Heart left ventricle (tissue), 16 donors: Measurements from ENCODE around the gene MN1. TPM values are rescaled to one million over a fixed set of nuclear protein-coding genes. Genes with fewer than 3 reads are reported as not detected.

Experiments
- ATAC-seq, 4 donors: fragments of 200-7000 bp; cut with Tn5 transposase; one replicate each; pipeline ENCODE4 v1.9.1; 2020 to 2022; ENCODE audit warnings: moderate library complexity in 4 of 4, mild to moderate bottlenecking in 3 of 4, moderate number of reproducible peaks in 1 of 4
- DNase-seq, 5 donors: peaks; one replicate each; pipeline ENCODE4 v3.0.0-alpha.2; 2020
- H3K27ac ChIP-seq, 12 donors: fragments of 200-600 bp; sonication (generic) in 4 of 12; one replicate each; pipeline versions ENCODE4 v1.5.0 to v1.8.0; 2016 to 2022; ENCODE audit warnings: mild to moderate bottlenecking in 2 of 12
- H3K27me3 ChIP-seq, 9 donors: fragments of 200-600 bp; sonication (generic) in 2 of 9; one replicate each; pipeline versions ENCODE4 v1.5.1 to v1.8.0; 2016 to 2022; ENCODE audit warnings: mild to moderate bottlenecking in 3 of 9
- H3K36me3 ChIP-seq, 9 donors: fragments of 200-600 bp; sonication (generic) in 2 of 9; one replicate each; pipeline versions ENCODE4 v1.5.0 to v1.8.0; 2018 to 2022; ENCODE audit warnings: mild to moderate bottlenecking in 2 of 9
- H3K4me1 ChIP-seq, 12 donors: fragments of 200-600 bp; sonication (generic) in 4 of 12; one replicate each; pipeline versions ENCODE4 v1.5.0 to v1.8.0; 2016 to 2022; ENCODE audit warnings: mild to moderate bottlenecking in 3 of 12
- H3K4me3 ChIP-seq, 12 donors: fragments of 200-600 bp; sonication (generic) in 4 of 12; one replicate each; pipeline versions ENCODE4 v1.5.0 to v1.8.0; 2017 to 2022; ENCODE audit warnings: mild to moderate bottlenecking in 9 of 12, moderate library complexity in 4 of 12
- H3K9me3 ChIP-seq, 12 donors: fragments of 200-600 bp; sonication (generic) in 4 of 12; one replicate each; pipeline versions ENCODE4 v1.5.0 to v1.8.0; 2016 to 2022; ENCODE audit warnings: mild to moderate bottlenecking in 1 of 12
- POLR2A ChIP-seq, 2 donors: fragments of 450-650 bp; IDR thresholded peaks; one replicate each; pipeline ENCODE4 v1.6.1; 2017; ENCODE audit warnings: antibody characterized with exemption in 2 of 2, mild to moderate bottlenecking in 2 of 2, moderate library complexity in 2 of 2
- WGBS, 4 donors: extraction: QIAGEN DNeasy Blood & Tissue Kit in 2 of 4; methylation state at CpG; one replicate each; pipeline versions ENCODE4 v1.1.5 to v1.1.7; 2013 to 2018; 5-methylcytosine and 5-hydroxymethylcytosine counted together
- intact Hi-C, 10 donors: fragments of 100-400 bp; cut with DNase I; formaldehyde crosslinking; loops; one replicate each; pipeline versions ENCODE4 v1.11.1 to v1.14.2; 2022
- polyA plus RNA-seq, 2 donors: library from polyadenylated mRNA; stranded (reverse); fragments of 200-250 nt; gene quantifications; one replicate each; pipeline ENCODE4 v1.2.3, GENCODE V29; 2013
- total RNA-seq, 9 donors: library from RNA; depleted of rRNA in 2 of 9; stranded (reverse); fragments of >200 nt in 2 of 9; fragmentation: NEBNext Ultra II Directional in 3 of 9; extraction: Animal tissue kit (Norgen Biotek cat#: 25700) in 3 of 9; gene quantifications; one replicate each; pipeline versions ENCODE4 v1.1.0 to v1.2.4, GENCODE V29; 2016 to 2023
- TF ChIP-seq, protein P1 (sequence below), 12 donors: fragments of 200-600 bp; sonication (generic) in 4 of 12; IDR thresholded peaks; one replicate each; pipeline versions ENCODE4 v1.5.0 to v1.8.0; 2018 to 2022; ENCODE audit warnings: antibody characterized with exemption in 12 of 12, mild to moderate bottlenecking in 5 of 12
- donor health status: ischemic (EF 13 %, LVEDD 7.1; RV severe dilation, severe dysfunction).
- donor health status: healthy with polysubstance abuse.
- donor health status: DM: no; HTN: yes; CAD: no.
- donor health status: DM: no; HTN: no; CAD: no.
- donor health status: ischemic (EF 25% LVEDD 6.9; RV normal size, moderate dysfunction).
- donor health status: ischemic (EF 25% LVEDD 5.7; RV mildly dilated, moderate dysfunction).
- donor health status: healthy.
- donor health status: DM: yes; HTN: yes; CAD: no.
- donor health status: ischemic (EF 35%, LVEDD 5.7; RV mildly dilated, moderate dysfunction).
- donor health status: nonischemic (EF 11% LVEDD 7.7; RV severe dilation, severe dysfunction).
- donor health status: DM: yes; HTN: yes; CAD: no.
- donor health status: PGD.
- donor health status: ischemic (EF 29% LVEDD 5.4; RV normal size, mild dysfunction).
- donor health status: nonischemic (EF 23%, LVEDD 6.1; RV moderate dilation, normal function).

Gene MN1
- total and polyA plus RNA-seq, 11 donors = 1.7 to 10.3 (median 4.9) TPM

DNA sequence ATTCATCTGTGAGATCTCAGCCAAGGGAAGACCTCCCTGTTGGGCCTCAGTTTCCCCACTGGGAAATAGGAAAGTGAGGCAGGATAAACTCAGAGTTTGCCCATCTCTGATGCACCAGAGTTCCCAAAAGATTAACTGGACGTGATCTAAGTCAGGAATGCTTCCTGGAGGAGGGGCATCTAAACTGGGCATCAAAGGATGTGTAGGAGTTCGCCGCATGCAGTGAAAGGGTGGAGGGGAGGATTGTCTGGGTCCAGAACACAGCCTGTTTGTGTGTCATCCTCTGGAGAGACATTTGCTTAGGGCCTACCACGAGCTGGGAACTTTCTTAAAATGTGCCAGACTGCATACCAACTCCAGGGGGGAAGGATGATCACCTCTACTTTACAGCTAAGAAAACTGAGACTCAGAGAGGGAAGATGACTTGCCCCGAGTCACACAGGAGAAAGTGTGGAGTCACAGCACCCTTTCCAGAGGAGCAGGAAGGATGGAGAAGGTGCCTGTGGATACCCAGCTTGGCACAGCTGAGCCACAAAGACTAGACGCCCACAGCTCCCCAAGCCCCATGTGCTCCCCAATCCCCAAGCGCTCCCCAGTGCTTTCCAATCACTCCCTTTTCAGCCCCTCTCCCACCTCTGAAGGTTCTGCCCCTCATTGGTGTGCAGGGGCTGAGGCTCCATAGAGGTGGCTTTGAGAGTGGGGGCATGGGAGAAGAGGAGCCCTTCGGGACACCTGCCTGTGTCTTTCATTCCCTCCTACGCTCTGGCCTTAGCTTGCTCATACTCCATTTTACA lies 50.1 kb downstream of the MN1 start:
- intact Hi-C loops = no loop called here
- H3K27me3 ChIP-seq = no peaks in the 10 kb centered on the region
- peak overlapping the region in 1 of 12 donors; percentile 53 for H3K27ac ChIP-seq
- ATAC-seq (no peak), DNase-seq (peak in 1 of 5 donors; percentile 16)
- WGBS, 4 donors = 87 to 93% (median 91%) methylated on average over 9 of the region's 9 CpGs
- H3K4me3 ChIP-seq = no peak overlapping the region
- no peak for TF ChIP-seq POLR2A (IDR thresholded peaks at IDR 0.05)
- TF ChIP-seq, protein P1, sequence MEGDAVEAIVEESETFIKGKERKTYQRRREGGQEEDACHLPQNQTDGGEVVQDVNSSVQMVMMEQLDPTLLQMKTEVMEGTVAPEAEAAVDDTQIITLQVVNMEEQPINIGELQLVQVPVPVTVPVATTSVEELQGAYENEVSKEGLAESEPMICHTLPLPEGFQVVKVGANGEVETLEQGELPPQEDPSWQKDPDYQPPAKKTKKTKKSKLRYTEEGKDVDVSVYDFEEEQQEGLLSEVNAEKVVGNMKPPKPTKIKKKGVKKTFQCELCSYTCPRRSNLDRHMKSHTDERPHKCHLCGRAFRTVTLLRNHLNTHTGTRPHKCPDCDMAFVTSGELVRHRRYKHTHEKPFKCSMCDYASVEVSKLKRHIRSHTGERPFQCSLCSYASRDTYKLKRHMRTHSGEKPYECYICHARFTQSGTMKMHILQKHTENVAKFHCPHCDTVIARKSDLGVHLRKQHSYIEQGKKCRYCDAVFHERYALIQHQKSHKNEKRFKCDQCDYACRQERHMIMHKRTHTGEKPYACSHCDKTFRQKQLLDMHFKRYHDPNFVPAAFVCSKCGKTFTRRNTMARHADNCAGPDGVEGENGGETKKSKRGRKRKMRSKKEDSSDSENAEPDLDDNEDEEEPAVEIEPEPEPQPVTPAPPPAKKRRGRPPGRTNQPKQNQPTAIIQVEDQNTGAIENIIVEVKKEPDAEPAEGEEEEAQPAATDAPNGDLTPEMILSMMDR (IDR thresholded peaks at IDR 0.05) = no peak
- H3K4me1 ChIP-seq = peaks cover 0 to 66% (median 32%) of the 10 kb centered on the region in 12 donors
- no peaks in the 10 kb centered on the region for H3K9me3 ChIP-seq
- H3K36me3 ChIP-seq = peaks cover 0 to 4% (median 0%) of the 10 kb centered on the region in 9 donors

DNA sequence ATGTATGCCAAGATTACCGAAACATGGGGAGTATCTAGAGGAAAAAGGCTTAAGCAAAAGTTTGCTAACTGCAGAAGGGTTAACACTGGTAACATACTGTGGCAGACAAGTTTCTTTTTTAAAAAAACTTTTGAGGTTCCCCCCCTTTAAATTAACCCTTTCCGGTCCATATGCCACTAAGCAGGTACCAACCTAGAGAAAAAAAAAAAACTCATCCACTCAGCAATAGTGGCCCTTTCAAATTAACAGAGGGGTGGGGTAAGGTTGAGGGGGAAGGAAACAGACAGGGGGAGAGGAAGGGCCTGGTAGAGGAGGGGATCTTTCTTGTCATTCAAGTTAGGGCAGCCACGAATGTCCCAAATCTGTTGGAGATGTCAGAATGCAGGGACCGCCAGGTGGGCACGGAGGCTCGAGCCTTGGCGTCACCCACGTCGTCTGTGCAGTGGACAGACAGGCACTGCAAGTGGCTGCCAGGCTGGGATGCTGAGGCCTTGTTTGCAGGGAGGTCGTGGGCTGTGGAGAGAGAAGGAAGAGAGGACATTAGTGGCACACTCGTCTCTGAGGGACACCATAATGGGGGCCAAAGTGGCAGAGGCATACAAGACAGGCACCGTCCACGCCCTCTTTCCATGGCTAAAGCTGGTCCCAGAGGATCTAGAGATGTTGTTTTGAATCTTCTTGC lies 50.8 kb downstream of the MN1 start:
- H3K36me3 ChIP-seq = peaks cover 0 to 4% (median 0%) of the 10 kb centered on the region in 9 donors
- 75 to 80% (median 76%) methylated on average over 13 of the region's 13 CpGs for WGBS, 4 donors
- H3K4me3 ChIP-seq = no peak overlapping the region
- no peaks in the 10 kb centered on the region for H3K27me3 ChIP-seq
- peaks cover 0 to 65% (median 32%) of the 10 kb centered on the region in 12 donors for H3K4me1 ChIP-seq
- H3K9me3 ChIP-seq = no peaks in the 10 kb centered on the region
- TF ChIP-seq, protein P1 (IDR thresholded peaks at IDR 0.05) = no peak
- TF ChIP-seq POLR2A (IDR thresholded peaks at IDR 0.05) = no peak
- H3K27ac ChIP-seq = peak overlapping the region in 5 of 12 donors; percentile 15 to 72 (median 53)
- intact Hi-C loops = no loop called here
- DNase-seq = peak in 1 of 5 donors; percentile 18
- ATAC-seq = no peak

DNA sequence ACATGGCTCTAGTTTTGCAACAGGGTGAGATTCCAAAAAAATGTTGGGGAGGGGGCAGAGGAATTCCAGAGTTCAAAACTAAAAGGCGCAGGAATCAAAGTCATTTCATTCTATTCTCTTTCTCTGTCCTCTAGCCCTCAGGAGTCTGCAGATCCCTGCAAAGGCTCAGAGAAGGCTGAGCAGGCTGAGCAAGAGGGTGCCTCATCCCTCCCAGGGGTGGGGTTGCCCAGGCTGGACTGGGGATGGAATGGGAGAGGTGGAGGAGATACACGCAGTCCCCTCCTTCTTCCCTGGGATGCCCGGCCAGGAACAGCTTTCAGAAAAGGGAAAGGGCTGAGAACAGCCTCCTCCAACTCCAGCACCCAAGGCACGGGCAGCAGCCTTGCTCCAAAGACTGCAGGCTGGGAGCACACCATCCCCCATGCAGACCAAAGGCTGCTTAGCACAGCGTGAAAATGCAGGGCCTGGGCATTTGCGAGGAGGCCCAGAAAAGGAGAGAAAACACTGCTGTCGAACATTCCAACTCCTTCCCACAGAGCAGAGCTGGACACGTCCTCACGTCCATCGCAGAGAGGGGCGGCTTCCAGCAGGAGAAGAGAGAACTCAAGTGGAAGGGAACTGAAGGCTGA lies 51.8 kb downstream of the MN1 start:
- intact Hi-C loops = no loop called here
- Histone ChIP-seq H3K27me3 (no peaks in the 10 kb centered on the region), H3K4me1 (peaks cover 0 to 55% (median 32%) of the 10 kb centered on the region in 12 donors), H3K9me3 (no peaks in the 10 kb centered on the region), H3K4me3 (no peak overlapping the region), H3K36me3 (peaks cover 0 to 4% (median 0%) of the 10 kb centered on the region in 9 donors), H3K27ac (peak overlapping the region in 8 of 12 donors; percentile 22 to 72 (median 56))
- TF ChIP-seq, protein P1 (IDR thresholded peaks at IDR 0.05) = no peak
- no peak for TF ChIP-seq POLR2A (IDR thresholded peaks at IDR 0.05)
- ATAC-seq (peak in 1 of 4 donors; percentile 16), DNase-seq (peak in 1 of 5 donors; percentile 18)
- 52 to 70% (median 63%) methylated on average over 11 of the region's 11 CpGs for WGBS, 4 donors
